ENCODE results near the gene SIRT7. TPM values are rescaled to one million over a fixed set of nuclear protein-coding genes. Genes with fewer than 3 reads are reported as not detected.

SIRT7 gene
- total RNA-seq = 46.2 TPM

DNA sequence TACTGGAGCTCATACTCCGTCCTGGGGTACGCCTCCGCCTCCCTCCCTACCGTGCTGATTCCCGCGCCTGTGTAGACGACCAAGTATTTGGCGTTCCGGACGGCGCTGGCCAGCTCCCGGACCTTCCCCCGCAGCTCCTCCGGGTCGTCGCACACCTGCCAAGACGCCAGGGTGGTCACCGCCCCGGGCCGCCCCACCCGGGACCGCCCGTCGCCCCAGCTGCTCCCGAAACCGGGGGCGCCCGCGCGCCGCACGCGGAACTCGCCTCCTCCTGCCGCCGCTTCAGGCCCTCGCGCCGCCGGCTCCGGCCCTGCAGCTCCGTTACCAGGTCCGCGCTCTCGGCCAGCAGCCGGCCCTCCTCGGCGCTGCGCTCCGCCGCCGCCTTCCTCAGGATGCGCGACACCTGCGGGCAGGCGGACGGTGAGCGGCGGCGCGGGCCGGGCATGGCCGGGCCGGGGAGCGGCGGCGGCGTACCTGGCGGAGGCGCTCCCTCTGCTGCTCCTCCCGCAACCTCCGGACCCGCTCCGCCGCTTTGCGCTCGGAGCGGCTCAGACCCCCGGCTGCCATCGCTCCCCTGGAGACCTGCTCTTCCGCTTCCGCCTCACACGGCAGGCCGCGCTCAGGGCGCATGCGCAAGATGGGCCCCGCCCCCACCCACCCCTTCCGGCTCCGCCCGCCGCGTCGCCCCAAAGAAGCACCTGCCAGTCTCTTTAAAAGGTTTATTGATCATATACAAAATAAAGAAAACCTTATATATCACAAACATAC lies at the start of gene SIRT7:
TSS of gene SIRT7 (minus strand) at position 612 of the 768 bp plus-strand sequence. CDS start at position 567, 45 bp downstream.
- peak; percentile 63 for ATAC-seq

- peak; percentile 7 for ATAC-seq
Measured at GRCh38 chr17:81967244-81967532, 49.2 kb upstream of the SIRT7 start.

- ATAC-seq = peak; percentile 10
Measured at GRCh38 chr17:81966343-81967243, 48.6 kb upstream of the SIRT7 start.

GRCh38 chr17:81964081-81964849 lies 46.3 kb upstream of the SIRT7 start:
- no peak for ATAC-seq

DNA sequence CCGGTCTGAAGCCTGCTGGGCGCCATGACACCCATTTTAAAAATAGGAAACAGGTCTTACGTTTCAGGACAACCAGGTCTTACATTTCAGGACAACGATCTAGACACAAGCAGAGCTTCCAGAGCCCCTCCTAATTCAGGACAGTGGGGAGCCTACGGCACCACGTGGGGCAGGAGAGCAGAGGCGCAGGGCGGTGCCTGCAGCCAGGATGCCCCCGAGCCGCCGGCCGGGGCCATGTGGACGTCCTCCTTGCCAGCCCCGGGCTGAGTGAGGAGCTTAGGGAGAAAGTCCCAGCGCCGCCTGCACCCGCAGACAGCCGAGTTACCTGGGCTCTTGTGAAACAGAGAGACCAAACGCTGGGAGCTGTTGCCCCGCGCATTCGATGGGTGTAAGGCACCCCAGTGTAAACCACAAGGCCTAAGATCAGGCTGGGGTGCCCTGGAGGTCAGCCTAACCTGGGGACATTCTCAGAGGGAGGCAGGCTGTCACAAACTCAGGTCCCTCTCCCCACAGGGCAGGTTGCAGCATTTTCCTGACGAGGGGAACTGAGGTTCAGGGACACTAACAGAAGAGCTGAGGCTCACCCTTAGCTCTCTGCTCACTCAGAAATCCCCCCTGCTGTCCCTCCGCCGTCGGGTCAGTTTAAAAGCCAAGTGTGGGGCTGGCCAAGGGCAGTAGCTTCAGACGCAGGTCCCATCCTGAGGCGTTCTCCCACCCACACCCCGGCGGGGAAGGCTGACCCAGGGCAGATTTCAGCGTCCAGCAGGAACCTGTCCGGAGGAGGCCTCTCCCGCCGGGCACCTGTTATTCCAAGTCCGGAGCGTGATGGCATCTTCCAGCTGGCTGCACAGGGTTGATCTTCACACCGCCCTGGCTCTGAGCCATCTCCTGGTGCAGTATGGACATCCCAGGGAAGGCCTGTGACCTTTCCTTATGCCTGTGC lies 44.8 kb upstream of the SIRT7 start:
- no peak for ATAC-seq

DNA sequence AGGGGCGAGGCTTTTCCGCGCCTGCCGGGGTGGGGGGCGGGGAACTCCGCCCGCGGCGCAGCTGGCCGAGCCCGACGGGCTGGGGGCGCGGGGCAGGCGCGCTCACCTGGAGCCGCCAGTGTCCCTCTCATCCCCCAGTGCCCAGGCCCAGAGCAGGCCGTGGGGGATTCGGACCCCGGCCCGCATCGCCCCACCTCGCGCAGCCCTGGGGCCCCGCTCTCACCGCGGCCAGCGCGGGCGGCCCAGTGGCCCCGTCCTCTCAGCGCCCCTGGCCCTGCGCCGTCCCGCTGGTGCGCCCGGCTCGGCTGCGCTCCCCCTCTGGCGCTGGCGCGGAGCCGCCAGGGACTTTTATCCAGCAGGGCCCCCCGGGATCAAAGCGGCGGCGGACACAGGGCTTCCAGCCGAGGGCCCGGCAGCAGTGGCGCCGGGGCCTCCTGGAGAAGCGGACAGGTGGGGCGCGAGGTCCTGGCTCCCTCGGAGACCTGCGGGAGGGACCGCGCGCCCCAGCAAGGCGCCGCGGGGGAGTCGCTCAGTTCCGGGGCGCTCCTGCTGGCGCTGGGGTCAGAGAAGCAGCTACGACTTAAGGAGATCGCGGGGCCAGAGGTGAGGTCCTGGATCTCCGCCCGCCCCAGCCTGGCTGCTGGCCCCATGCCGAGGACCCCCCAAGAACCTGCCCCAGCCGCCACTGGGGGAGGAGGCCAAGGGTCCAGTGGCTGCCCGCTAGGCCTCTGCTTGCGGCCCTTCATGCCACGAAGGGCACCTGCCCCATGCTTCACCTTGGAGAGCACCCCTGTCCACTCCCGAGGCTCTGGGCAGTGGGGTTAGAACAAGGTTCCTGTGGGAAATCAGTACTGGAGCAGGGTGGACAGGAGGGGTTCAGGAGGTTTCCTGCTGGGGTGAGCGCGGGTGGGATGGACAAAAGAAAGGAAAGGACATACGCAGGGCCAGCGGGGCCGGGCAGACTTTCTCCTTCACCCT lies 43.8 kb upstream of the SIRT7 start:
- ATAC-seq = no peak

DNA sequence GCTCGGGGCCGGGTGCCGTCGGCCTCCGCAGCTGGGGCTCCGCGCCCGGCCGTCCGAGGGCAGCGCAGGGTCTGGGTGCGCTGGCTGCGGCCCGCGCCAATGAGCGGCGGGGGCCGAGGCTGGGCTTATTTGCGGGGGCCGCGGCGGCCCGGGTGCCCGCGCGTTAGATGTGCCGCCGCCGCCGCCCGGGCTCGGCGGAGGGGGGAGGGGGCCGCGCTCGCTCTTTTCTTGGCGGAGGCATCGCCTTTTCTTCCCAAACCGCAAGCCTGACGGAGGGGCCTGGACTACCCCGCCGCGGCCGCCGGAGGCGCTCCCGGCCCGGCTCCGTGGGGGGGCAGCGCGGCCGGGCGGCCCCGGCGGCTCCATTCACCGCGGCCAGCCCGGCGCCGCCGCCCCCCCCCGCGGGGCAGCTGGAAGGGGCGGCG lies 43.1 kb upstream of the SIRT7 start, which contains the start of gene NOTUM:
TSS of gene NOTUM (minus strand) at position 101 of the 425 bp plus-strand sequence. CDS start 278 bp downstream, outside the sequence.
- ATAC-seq = no peak

GRCh38 chr17:81960130-81960958 lies 42.4 kb upstream of the SIRT7 start:
- ATAC-seq = peak; percentile 22

DNA sequence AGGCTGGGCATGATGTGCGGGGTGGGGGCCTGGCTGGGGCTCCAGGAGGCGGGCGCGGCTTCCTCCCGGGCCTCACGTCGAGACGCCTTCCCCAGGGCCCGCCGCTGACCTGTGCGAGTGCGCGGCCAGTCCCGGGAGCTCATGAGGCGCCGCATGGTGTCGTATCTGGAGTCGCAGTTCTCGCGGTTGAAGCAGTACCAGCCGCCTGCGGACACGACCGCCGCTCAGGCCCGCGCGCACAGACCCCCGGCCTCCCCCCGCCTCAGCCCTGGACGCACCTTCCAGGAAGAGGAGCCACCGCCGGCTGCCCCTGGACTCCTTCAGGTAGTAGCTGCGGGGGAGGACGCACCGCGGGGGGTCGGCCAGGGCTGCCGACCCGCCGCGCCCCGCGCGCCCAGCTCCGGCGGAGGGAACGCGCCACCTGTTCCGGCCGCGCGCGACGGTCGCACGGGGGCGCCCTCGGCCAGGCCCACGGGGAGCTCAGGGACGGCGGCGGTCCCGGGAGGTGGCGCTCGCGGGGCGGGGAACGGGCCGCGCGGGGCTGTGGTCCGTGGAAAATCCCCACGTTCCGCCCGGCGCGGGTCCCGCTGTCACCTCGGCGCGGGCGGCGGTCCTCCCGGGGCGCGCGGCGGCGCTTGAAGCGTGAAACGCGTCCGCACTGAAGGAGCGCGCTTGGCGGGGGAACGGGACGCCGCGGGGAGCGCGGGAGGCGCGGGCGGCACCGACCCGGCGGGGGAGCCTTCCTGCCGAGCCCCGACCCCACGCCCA lies 41.6 kb upstream of the SIRT7 start:
- ATAC-seq = peak; percentile 80

DNA sequence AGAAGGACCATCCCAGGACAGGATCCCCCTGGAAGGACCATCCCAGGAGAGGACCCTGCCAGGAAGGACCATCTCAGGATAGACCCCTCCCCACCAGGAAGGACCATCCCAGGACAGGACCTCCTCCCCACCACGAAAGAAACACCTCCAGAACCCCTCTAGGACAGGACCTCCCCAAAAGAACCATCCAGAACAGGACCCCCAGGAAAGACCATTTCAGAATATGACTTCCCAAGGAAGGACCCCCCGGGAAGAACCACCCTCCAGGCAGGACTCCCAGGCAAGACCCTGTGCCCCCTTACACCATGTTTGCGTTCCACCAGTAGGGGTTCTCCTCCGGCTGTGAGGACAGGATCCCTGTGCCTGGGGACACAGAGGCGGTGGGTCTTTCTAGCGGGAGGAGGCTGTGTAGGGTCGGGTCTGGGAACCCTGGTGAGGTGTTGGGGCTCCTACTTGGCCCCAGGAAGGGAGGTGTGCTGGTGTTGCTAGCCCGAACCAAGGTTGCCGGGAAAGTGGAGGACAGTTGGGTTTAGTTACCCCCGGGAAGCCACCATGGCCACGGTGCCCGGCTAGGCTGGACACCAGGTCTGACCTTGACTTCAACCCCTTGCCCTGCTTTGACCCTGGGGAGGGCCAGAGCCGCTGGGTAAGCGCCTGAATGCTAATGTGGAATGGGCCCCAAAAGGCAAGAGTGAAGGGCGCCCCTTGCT lies 40.8 kb upstream of the SIRT7 start:
- no peak for ATAC-seq

GRCh38 chr17:81957691-81958432 lies 39.9 kb upstream of the SIRT7 start:
- ATAC-seq = no peak

GRCh38 chr17:81956607-81957589 lies 38.9 kb upstream of the SIRT7 start:
- ATAC-seq = no peak

DNA sequence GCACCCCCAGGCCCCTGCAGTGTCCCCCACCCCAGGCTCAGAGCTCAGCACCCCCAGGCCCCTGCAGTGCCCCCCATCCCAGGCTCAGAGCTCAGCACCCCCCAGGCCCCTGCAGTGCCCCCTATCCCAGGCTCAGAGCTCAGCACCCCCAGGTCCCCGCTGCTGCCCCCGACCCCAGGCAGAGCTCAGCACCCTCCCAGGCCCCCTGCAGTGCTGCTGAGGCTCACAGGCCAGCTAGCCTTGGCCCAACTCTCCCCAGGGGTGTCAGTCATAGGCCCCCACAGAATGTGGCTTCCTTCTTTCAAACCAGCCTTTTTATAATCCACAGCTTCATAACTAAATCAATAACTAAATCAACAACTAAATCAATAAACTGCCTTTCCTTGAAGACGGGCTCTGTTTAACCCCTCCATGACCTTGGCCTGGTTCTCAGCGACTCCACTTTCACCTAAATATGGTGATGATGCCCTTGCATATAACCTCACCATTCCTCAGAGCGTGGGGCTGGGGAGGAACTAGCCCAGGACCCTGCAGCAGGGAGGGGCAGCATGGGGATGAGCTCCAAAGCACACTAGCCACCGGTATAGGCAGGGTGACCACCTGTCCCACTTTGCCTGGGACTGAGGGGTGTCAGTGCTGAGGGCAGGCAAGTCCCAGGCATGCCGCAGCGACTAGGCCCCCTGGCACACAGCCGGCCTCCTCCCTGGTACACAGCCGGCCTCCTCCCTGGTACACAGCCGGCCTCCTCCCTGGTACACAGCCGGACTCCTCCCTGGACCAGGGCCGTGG lies 38.0 kb upstream of the SIRT7 start:
- ATAC-seq = no peak

GRCh38 chr17:81955058-81955681 lies 37.2 kb upstream of the SIRT7 start:
- no peak for ATAC-seq
